GM20000 (cell line): ENCODE results near the gene HRH2.
"Not testable (repeated sequence)": the region's sequence is repeated elsewhere in the genome, so short reads cannot be mapped to it uniquely, and the experiment has no call there.

Experiments
- DNase-seq: peaks from one replicate; pipeline ENCODE4 v3.0.0; 2012; ENCODE audit warnings: low spot score
- TF ChIP-seq, protein P1 (sequence below): IDR thresholded peaks from 2 replicates; pipeline ENCODE4 v1.5.1; 2012; ENCODE audit warnings: mild to moderate bottlenecking, control low read depth; ENCODE audit errors: extremely low read depth, missing control alignments

The HRH2 gene, protein sequence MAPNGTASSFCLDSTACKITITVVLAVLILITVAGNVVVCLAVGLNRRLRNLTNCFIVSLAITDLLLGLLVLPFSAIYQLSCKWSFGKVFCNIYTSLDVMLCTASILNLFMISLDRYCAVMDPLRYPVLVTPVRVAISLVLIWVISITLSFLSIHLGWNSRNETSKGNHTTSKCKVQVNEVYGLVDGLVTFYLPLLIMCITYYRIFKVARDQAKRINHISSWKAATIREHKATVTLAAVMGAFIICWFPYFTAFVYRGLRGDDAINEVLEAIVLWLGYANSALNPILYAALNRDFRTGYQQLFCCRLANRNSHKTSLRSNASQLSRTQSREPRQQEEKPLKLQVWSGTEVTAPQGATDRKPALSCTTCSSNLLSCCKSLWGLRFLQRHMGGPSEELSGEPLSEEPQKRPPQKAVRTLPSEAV

DNA sequence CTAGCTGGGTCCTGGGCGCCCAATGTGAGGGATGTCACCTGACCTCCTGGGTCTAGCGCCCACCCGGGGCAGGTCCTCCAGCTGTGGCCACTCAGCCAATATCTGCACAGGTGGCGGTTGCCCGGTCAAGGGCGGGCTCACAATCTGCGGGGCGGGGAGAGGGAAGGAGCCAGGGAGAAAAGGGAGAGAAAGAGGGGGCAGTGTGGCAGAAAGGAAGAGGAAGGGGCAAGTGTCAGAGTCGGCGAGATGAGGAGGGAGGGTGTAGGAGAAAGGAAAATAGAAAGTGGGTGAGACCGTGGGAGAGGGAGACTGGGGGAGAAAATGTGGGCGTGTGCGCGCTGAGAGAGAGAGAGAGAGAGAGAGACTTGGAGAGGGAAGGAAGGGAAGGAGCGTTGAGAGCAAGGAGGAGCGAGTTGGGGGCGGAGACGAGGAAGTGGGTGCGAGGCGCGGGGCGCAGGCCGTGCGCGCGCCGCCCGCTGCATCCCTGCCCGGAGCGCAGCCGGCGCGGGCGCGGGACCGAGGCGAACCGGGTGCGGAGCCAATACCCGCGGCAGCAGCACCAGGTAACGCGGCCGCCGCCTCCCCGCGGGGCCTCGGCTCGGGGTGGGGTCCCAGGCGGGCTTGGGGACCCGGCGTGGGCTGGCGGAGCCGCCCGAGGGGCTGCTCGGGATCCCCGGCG lies at the start of gene HRH2:
TSS of gene HRH2 (plus strand) at position 479 of the 679 bp plus-strand sequence. CDS start 25,163 bp downstream, outside the sequence.
- TF ChIP-seq, protein P1, sequence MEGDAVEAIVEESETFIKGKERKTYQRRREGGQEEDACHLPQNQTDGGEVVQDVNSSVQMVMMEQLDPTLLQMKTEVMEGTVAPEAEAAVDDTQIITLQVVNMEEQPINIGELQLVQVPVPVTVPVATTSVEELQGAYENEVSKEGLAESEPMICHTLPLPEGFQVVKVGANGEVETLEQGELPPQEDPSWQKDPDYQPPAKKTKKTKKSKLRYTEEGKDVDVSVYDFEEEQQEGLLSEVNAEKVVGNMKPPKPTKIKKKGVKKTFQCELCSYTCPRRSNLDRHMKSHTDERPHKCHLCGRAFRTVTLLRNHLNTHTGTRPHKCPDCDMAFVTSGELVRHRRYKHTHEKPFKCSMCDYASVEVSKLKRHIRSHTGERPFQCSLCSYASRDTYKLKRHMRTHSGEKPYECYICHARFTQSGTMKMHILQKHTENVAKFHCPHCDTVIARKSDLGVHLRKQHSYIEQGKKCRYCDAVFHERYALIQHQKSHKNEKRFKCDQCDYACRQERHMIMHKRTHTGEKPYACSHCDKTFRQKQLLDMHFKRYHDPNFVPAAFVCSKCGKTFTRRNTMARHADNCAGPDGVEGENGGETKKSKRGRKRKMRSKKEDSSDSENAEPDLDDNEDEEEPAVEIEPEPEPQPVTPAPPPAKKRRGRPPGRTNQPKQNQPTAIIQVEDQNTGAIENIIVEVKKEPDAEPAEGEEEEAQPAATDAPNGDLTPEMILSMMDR, result no peak
- DNase-seq, result no peak

DNA sequence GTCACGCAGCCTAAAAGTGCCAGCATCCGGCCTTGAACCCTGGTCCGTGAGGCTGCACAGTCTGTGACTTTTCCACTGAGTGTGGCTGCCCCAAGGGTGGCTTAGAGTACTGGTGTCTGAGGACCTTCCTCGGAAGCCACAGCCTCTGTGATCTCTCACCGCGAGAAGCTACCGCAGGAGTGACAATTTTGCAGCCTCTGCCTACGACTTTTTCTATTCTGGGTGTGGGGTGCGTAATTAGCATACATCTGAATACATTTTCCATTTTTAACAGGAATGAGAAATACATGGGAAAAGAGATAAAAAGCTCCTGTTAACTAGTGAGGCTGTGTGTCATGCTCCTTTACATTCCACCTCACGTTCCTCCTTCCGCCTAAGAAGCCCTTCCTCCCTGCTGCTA lies 48.3 kb upstream of the HRH2 start:
- TF ChIP-seq, protein P1, result no peak

DNA sequence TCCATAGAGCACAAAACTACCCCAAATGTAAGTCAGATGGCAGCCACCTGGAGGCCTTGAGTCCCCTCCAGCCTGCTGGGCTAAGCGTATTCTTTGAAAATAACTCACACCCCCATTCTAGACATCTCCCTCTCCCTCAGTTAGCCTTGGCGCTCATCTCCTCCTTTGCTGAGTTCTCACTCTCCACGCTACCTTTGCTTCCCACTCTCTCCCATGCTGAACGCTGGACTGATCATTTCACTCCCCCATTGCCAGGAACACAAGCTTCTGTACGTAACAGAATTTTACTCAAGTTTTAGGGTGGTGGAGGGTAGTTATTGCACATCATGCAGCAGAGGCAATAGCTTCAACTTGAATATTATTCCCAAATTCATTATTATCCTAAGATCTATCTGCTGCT lies 47.5 kb upstream of the HRH2 start:
- DNase-seq, result no peak
- TF ChIP-seq, protein P1, result no peak

More for the DNA sequence above, 48.3 kb upstream of the HRH2 start:
- DNase-seq, result no peak

DNA sequence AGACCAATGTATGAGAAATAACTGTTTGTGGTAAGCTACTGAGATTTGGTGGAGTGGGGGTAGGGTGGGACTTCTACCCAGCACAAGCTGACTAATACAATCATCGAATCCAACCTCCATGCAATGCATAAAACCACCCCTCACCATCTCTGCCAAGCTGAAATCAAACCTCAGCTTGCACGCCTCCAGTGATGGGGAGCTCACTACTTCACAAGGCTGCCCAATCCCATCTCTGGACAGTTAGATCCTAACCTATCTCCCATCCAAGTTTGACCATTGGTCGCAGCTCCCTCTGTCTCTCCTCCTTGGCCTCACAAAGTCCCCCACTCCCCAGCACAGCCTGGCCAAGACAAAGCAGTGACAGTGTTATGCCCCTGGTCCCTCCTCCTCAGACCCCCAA lies 47.0 kb upstream of the HRH2 start:
- TF ChIP-seq, protein P1, result no peak
- DNase-seq, result no peak

DNA sequence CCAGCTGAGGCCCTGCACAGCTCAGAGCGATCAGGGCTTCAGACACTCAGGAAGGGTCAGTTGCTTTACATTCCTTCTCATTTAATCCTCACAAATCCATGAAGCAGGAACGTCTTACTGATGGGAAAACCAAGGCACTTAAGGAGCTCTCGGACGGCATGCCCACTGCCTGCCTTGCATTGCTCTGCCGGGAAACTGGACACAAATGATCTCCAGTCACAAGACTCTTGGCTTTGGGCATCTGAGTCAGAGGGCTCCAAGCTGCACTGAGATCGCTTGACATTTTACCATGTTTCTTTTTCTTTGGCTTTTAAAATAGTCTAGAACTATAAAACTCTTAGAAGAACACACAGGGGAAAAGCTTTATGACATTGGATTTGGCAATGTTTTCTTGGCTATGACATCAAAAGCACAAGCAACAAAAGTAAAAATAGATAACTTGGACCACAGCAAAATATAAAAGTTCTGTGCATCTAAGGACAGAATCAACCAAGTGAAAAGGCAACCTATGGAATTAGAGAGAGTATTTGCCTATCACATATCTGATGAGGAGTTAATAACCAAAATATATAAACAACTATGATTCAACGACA lies 43.6 kb upstream of the HRH2 start:
- TF ChIP-seq, protein P1, result no peak
- no peak for DNase-seq

DNA sequence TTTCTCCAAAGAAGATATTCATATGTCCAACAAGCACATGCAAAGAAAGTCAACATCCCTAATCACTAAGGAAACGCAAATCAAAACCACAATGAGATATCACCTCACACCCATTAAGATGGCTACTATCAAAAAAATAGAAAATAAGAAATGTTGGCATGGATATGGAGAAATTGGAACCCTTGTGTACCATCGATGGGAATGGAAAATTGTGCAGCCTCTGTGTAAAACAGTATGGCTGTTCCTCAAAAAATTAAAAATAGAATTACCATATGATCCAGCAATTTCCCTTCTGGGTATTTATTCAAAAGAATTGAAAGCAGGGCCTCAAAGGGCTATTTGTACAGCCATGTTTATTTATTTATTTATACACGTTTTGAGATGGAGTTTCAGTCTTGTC lies 43.0 kb upstream of the HRH2 start:
- TF ChIP-seq, protein P1, result no peak
- no peak for DNase-seq

DNA sequence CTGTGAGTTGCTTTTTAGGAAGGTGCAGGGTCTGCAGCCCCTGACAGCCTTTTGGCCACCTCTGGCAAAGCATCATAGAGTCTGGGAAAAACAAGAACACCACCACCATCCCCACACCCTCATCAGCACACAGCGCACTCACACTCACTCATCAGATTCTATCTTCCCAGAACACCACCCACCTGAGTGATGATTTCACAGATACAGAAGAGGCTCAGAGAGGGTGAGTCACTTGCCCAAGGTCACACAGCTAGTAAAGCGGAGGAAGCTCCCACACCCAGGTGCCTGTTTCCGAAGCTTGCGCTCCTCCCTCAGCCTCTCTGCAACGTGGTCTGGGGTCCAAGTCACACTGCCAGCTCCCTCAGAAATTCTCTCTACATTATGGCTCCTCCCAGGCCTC lies 41.8 kb upstream of the HRH2 start:
- TF ChIP-seq, protein P1, result no peak
- DNase-seq, result no peak

DNA sequence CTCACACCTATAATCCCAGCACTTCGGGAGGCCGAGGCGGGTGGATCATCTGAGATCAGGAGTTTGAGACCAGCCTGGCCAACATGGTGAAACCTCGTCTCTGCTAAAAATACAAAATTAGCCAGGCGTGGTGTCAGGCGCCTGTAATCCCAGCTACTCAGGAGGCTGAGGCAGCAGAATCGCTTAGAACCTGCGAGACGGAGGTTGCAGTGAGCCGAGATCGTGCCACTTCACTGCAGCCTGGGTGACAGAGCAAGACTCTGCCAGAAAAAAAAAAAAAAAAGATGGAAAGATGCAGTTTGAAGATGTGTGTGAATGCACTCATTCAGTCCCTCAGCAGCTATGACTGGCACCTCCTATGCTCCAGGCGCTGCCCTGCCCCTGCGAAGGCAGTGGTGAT lies 41.3 kb upstream of the HRH2 start:
- DNase-seq, result not testable (repeated sequence)
